ENCODE results near the gene AHCYL2. TPM values are rescaled to one million over a fixed set of nuclear protein-coding genes. Genes with fewer than 3 reads are reported as not detected.
"Not testable (repeated sequence)": the region's sequence is repeated elsewhere in the genome, so short reads cannot be mapped to it uniquely, and the experiment has no call there.

AHCYL2 gene
- total RNA-seq, 1 donor from 2014 or later = 91.0 TPM

DNA sequence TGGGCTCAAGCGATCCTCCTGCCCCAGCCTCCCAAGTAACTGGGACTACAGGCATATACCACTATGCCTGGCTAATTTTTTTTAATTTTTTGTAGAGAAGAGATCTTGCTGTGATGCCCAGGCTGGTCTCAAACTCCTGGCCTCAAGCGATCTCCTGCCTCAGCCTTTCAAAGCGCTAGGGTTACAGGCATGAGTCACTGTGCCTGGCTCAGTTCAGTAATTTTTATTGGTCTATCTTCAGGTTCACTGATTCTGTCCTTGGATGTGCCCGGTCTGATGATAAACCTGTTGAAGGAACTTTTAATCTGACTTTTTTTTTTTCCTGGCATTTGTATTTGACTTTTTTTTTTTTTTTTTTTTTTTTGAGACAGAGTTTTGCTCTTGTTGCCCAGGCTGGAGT is 169.3 kb downstream of the AHCYL2 start:
- intact Hi-C loops (cut with DNase I) = no loop called here
- H3K27me3 ChIP-seq (ENCODE audit: low read depth) = no peaks in the 10 kb centered on the region
- no peak overlapping the region for H3K27ac ChIP-seq
- no peak overlapping the region for H3K4me3 ChIP-seq
- no peaks in the 10 kb centered on the region for H3K4me1 ChIP-seq
- no peaks in the 10 kb centered on the region for H3K9me3 ChIP-seq
- ATAC-seq = no peak
- peaks cover 45% of the 10 kb centered on the region for H3K36me3 ChIP-seq
- TF ChIP-seq, protein P1, sequence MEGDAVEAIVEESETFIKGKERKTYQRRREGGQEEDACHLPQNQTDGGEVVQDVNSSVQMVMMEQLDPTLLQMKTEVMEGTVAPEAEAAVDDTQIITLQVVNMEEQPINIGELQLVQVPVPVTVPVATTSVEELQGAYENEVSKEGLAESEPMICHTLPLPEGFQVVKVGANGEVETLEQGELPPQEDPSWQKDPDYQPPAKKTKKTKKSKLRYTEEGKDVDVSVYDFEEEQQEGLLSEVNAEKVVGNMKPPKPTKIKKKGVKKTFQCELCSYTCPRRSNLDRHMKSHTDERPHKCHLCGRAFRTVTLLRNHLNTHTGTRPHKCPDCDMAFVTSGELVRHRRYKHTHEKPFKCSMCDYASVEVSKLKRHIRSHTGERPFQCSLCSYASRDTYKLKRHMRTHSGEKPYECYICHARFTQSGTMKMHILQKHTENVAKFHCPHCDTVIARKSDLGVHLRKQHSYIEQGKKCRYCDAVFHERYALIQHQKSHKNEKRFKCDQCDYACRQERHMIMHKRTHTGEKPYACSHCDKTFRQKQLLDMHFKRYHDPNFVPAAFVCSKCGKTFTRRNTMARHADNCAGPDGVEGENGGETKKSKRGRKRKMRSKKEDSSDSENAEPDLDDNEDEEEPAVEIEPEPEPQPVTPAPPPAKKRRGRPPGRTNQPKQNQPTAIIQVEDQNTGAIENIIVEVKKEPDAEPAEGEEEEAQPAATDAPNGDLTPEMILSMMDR (IDR thresholded peaks at IDR 0.05) = no peak
- DNase-seq = no peak

DNA sequence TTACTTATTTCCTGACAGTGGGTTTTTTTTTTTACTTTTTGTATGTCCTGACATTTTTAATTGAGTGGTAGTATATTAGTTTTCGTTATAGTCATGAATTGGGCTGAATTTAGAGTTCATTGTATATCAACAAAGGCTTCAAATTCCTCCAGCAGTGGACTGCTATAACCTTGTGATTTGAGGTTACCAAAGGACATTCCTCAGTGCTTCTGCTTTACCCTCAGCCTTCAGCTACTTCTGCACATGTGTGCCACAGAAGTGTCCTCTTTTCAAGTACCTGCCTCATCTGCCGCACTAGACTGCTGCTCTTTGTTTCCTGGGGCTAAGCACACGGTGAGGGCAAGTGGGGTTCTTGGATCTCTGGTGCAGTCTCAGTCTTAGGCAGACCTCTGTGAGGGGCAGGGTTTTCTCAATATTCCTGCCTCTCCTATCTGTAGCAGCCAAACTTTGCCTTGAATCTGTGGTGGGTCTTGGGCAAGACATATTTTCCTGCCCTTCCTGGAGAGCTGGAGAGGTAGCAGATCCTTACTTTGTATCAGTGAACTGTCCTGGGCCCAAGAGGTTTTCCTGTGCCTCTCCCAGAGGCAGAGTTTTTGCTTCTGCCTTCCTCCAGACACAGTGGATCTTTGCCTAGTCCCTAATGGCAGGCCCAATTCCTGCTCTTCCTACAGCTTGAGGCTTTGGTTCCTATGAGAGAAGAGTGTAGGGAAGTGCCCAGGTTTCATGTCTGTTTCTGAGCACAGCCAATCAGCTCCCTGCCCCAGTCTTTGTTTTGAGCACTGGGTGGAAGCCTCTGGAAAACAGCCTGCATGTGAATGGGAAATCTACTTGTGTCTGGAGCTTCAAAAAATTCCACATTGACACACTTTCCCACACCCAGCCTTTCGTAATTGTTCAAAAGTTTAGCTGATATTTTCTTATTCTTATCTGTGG is 170.4 kb downstream of the AHCYL2 start:
- no peak for DNase-seq
- ATAC-seq = no peak
- Histone ChIP-seq H3K36me3 (peaks cover 44% of the 10 kb centered on the region), H3K4me1 (no peaks in the 10 kb centered on the region), H3K27me3 (ENCODE audit: low read depth) (no peaks in the 10 kb centered on the region), H3K9me3 (no peaks in the 10 kb centered on the region), H3K27ac (no peak overlapping the region), H3K4me3 (no peak overlapping the region)
- TF ChIP-seq, protein P1 (IDR thresholded peaks at IDR 0.05) = no peak
- intact Hi-C loops (cut with DNase I) = no loop called here

DNA sequence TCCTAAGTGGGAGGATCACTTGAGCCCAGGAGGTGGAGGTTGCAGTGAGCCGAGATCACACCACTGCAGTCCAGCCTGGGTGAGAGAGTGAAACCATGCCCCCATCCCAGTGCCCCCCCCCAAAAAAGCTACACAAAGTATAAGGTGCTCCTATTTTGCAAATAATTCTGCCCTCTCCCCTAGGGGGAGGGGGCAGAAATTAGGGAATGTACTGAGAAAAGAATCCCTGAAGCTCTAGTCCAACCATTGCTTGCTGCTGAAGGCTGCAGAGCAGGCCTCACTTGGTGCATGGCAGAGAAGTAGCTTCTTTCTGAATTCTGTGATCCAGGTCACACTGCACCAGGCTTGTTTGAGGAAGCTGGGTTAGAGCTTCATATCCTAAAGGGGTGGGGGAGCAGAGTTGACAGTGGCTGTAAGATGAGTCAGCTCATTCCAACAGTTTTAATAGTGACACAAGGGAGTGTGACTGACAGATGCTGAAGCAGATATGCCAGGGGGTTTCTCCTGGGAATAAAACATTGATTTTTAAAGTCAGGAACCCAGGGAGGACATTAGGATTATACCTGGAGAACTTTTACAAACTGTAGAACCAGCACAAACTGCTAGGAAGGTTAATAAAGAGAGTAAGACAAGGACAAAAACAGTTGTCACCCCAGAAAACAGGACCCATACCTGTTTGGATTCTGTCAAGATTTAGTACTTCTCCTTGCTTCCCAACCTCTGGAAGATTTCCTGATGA is 176.6 kb downstream of the AHCYL2 start:
- Histone ChIP-seq H3K27ac (no peak overlapping the region), H3K9me3 (no peaks in the 10 kb centered on the region), H3K27me3 (ENCODE audit: low read depth) (no peaks in the 10 kb centered on the region), H3K4me1 (no peaks in the 10 kb centered on the region), H3K4me3 (no peak overlapping the region), H3K36me3 (peaks cover 77% of the 10 kb centered on the region)
- intact Hi-C loops (cut with DNase I) = no loop called here
- TF ChIP-seq, protein P1 (IDR thresholded peaks at IDR 0.05) = no peak
- no peak for DNase-seq
- no peak for ATAC-seq

DNA sequence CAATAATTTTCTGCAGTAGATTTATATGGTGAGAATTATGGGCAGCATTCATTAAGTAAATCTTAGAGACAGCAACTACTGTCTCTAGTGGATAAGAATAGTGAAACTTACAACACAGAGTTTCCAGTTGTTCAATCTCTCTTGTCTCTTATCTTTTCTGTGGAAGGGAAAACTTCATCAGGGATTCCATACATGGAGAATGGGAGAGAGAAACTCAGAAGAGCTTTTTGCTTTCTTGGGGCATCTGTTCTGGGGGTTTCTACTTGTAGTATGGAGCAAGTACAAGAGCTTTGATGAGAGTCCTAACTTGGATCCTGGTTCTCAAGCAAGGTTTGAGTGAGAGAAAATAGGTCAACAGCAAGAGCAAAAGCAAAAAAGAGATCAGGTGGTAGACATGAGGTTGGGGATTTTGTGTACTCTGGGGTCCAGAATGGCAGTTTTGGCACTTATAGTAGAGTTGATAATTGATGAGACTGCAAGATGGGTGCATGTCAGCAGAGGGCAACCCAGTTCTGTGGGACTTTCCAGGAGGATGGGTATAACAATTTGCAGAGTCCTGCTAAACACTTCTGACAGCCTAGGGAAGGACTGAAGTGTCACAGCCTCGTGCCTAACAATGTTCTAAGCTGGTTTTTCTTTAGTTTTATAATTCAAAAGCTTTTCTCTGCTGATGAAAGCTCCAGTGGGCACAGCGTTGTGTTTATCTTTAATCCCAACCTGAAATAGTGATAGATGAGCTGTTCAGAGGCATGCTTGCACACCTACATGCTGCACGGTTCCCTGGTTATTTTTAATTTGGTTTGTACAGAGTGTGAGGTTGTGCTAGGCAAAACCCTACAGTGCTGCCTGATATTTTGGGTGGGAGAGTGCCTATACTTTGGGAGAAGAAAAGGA is 177.4 kb downstream of the AHCYL2 start:
- H3K4me1 ChIP-seq = no peaks in the 10 kb centered on the region
- H3K27me3 ChIP-seq (ENCODE audit: low read depth) = no peaks in the 10 kb centered on the region
- no peaks in the 10 kb centered on the region for H3K9me3 ChIP-seq
- TF ChIP-seq, protein P1 (IDR thresholded peaks at IDR 0.05) = no peak
- peaks cover 83% of the 10 kb centered on the region for H3K36me3 ChIP-seq
- no peak overlapping the region for H3K27ac ChIP-seq
- intact Hi-C loops (cut with DNase I) = no loop called here
- no peak for ATAC-seq
- DNase-seq = no peak
- no peak overlapping the region for H3K4me3 ChIP-seq

DNA sequence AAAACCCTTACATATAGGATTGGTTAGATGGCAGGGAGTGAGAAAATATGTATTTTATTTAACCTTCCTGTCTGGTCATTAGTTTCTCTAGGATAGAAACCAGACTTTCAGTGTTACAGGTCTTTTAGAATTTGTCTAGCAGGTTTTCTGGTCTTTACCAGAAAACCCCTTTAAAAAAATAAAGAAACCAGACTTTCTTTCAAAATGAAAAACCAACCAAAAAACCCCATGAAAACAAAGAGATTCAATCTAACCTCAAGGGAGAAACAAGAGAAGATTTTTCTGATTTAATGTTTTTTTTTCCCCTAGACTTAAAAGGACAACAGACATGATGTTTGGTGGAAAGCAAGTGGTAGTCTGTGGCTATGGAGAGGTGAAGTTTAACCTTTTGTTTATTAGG is 180.7 kb downstream of the AHCYL2 start:
- intact Hi-C loops (cut with DNase I) = no loop called here
- Histone ChIP-seq H3K4me3 (no peak overlapping the region), H3K9me3 (no peaks in the 10 kb centered on the region), H3K4me1 (no peaks in the 10 kb centered on the region), H3K36me3 (peaks cover 81% of the 10 kb centered on the region), H3K27ac (no peak overlapping the region), H3K27me3 (ENCODE audit: low read depth) (no peaks in the 10 kb centered on the region)
- DNase-seq (no peak), ATAC-seq (no peak)
- TF ChIP-seq, protein P1 (IDR thresholded peaks at IDR 0.05) = no peak

DNA sequence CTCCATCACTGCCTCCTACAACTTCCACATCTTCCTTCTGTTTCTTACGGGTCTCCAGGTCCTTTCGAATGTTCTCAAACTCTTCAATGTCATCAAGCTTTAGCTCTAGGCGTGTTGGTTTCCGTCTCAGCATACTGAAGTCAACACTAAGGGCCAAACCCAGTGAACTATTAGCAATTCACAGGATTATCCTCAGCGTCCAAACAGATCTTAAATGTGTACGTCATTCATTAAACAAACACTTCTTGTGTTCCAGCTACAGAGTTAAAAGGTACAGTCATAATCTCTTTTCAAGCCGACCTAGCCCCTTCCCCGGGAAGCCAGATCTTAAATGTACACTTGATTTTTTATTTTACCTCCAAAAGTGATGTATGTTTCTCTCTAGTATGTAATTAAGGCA is 185.4 kb downstream of the AHCYL2 start:
- H3K36me3 ChIP-seq = peaks cover 81% of the 10 kb centered on the region
- DNase-seq; H3K4me3 ChIP-seq; H3K4me1 ChIP-seq; H3K27ac ChIP-seq; intact Hi-C loops (cut with DNase I); H3K27me3 ChIP-seq (ENCODE audit: low read depth); H3K9me3 ChIP-seq: not testable (repeated sequence)
- peak in 1 of 2 donors; percentile 39 for ATAC-seq
